VCaP (cell line): ENCODE results near the gene CYP2C9.

Source experiments
- H3K27ac ChIP-seq: fragments of 450-650 bp; 2 replicates; pipeline ENCODE4 v1.5.1; 2017
- CTCF ChIP-seq: fragments of 450-650 bp; conservative IDR thresholded peaks from 2 replicates; pipeline ENCODE4 v1.5.1; 2017; ENCODE audit warnings: mild to moderate bottlenecking, moderate library complexity

The CYP2C9 gene

DNA sequence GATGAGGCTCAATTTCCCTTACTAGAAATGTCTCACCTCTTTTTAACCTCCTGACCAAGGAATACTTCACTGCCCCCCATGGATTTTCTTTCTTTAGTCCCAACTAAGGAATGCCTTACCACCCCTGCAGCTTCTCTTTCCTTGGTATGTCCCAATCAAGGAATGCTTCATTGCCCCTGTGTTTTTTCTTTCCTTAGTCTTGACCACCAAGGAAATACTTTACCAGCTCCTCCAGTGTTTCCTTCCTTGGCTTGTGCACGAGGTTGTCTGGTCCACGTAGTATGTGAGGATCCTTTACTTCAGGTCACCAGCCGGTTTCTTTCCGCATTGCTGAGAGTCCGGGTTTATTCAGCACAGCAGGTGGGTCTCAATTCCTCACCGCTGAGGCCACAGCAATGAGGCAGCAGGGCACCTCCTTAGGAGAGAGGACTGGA, 59.3 kb downstream of the CYP2C9 start:
- no peak for TF ChIP-seq CTCF
- H3K27ac ChIP-seq: no peak overlapping the region

DNA sequence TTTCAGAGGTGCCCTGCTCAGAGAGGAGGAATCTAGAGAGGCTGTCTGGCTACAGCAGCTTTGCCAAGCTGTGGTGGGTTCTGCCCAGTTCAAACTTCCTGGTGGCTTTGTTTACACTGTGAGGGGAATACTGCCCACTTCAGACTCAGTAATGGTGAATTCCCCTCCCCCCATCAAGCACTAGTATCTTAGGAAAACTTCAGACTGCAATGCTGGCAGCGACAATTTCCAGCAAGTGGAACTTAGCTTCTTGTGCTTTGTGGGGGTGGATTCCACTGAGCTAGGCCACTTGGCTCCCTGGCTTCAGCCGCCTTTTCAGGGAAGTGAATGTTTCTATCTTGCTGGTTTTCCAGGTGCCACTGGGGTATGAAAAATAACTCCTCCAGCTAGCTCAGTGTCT, 88.0 kb downstream of the CYP2C9 start:
- no peak overlapping the region for H3K27ac ChIP-seq
- TF ChIP-seq CTCF: no peak

DNA sequence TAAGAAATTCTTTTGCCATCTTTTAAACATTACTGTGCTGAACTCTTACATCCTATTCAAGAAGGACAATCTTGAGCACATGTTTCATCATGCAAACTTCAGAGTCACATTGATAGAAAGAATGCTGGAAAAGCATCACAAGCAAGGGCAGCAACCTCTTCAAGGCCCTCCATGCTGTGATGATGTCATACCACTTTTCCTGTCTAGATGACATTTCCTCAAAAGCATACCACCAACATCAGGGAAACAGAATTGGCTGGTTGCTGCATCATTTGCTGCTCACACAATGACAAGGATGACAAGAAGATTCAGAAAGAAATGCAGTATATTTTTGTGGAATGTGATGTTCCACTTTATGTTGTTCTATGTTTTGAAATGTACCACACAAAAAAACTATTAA, 93.2 kb downstream of the CYP2C9 start:
- no peak overlapping the region for H3K27ac ChIP-seq
- TF ChIP-seq CTCF: no peak

GRCh38 chr10:95034401-95034800, 95.9 kb downstream of the CYP2C9 start:
- TF ChIP-seq CTCF: no peak
- no peak overlapping the region for H3K27ac ChIP-seq

GRCh38 chr10:95035332-95036295, 97.2 kb downstream of the CYP2C9 start:
- no peak for TF ChIP-seq CTCF

GRCh38 chr10:95039281-95039680, 100.8 kb downstream of the CYP2C9 start:
- TF ChIP-seq CTCF: no peak
- no peak overlapping the region for H3K27ac ChIP-seq

More at GRCh38 chr10:95035332-95036295, 97.2 kb downstream of the CYP2C9 start:
- peak overlapping the region; percentile 41 for H3K27ac ChIP-seq
